HG02678 (cell line): ENCODE results near the gene TSPAN16.
"Not testable (repeated sequence)": the region's sequence is repeated elsewhere in the genome, so short reads cannot be mapped to it uniquely, and the experiment has no call there.

ENCODE experiments used
- ATAC-seq: cut with Tn5 transposase; IDR thresholded peaks from one replicate; pipeline ENCODE4 v1.9.1; 2021; ENCODE audit warnings: mild to moderate bottlenecking, moderate library complexity; ENCODE audit not compliant: unreplicated experiment

Gene TSPAN16

DNA sequence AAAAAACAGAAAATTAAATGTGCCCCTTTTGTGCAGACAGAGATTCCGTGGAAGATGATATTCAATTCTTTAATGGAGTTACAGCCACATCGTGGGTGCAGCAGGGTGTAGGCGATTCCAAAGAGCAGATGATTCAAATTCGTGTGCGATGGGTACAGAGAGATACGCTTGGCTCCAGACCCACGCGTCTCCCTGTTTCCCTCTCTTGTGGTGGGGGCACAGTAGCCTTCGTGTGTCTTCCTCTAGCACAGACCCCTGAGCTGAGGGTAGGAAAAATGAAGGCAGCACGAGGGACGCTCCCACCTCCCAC lies 4.8 kb downstream of the TSPAN16 start:
- ATAC-seq: no peak

DNA sequence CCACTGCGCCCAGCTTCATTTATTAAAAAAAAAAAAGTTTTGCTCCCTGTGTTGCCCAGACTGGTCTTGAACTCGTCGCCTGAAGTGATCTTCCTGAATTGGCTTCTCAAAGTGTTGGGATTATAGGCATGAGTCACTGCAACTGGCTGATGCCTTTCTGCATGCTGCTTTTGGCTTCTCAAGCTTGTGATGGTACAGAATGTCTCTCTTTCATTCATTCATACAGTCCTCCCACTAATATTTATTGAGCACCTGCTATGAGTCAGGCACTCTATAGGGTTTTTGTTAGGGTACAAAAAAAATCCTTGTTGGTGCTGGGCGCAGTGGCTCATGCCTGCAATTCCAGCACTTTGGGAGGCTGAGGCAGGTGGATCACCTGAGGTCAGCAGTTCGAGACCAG lies 9.0 kb downstream of the TSPAN16 start:
- no peak for ATAC-seq

DNA sequence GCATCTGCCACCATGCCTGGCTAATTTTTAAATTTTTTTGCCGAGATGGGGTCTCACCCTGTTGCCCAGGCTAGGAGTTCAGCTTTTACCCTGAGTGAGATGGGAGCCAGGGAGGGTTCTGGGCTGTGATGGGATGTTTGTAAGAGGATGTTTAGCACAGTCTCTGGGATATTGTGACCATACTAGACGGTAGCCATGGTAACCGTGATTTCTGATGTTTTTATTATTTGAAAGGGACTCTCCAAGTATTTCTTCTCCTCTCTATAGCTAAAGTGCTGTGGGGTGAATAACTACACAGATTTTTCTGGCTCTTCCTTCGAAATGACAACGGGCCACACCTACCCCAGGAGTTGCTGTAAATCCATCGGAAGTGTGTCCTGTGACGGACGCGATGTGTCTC lies 10.4 kb downstream of the TSPAN16 start:
- ATAC-seq: no peak

DNA sequence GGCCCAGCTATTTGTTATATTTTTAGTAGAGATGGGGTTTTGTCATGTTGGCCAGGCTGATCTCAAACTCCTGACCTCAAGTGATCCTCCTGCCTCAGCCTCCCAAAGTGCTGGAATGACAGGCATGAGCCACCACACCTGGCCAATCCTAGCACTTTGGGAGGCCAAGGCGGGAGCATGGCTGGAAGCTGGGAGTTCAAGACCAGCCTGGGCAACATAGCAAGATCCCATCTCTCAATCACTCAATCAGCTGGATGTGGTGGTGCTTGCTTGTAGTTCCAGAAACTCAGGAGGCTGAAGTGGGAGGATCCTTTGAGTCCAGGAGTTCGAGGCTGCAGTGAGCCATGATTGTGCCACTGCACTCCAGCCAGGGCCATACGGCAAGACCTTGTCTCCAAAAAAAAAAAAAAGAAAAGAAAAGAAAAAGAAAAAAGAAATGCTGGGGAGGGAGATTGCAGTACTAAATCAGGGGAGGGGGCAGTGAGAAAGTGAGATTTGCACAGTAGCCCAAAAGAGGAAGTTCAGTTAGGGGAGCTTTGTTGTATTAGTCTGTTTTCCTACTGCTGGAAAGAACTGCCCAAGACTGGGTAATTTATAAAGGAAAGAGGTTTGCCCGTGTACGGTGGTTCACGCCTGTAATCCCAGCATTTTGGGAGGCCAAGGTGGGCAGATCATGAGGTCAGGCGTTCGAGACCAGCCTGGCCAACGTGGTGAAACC lies 24.5 kb downstream of the TSPAN16 start:
- not testable (repeated sequence) for ATAC-seq

DNA sequence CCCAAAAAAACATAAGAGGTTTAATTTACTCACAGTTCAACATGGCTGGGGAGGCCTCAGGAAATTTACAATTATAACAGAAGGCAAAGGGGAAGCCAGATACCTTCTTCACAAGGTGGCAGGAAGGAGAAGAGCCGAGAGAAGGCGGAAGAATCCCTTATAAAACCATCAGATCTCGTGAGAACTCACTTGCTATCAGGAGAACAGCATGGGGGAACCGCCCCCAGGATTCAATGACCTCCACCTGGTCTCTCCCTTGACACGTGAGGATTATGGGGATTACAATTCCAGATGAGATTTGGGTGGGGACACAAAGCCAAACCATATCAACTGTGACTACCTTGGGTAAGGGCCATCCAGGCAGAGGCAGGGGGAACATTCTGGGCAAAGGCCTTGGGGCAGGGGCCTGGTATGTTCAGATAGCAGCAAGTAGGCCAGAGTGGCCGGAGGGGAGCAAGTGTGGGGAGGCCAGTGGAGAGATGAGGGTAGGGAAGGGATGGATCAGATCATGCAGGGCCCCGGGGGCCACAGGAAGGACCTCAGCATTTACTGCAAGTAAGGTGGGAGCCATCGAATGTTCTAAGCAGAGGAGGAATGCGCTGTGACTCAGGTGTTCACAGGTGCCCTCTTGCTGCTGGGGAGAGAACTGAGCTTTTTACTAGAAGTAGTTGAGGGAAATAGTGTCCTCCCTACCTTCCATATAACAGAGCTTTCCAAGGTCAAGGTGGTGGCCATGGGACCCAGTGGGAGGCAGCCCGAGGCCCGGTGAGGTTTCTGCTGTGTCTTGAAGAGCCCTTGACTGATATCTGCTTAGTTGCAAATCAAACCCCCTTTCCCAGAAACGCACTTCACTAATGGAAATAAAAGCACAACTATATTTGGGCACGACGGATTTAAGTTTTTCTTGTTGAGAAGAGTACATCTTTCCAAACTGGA lies 25.5 kb downstream of the TSPAN16 start:
- no peak for ATAC-seq

DNA sequence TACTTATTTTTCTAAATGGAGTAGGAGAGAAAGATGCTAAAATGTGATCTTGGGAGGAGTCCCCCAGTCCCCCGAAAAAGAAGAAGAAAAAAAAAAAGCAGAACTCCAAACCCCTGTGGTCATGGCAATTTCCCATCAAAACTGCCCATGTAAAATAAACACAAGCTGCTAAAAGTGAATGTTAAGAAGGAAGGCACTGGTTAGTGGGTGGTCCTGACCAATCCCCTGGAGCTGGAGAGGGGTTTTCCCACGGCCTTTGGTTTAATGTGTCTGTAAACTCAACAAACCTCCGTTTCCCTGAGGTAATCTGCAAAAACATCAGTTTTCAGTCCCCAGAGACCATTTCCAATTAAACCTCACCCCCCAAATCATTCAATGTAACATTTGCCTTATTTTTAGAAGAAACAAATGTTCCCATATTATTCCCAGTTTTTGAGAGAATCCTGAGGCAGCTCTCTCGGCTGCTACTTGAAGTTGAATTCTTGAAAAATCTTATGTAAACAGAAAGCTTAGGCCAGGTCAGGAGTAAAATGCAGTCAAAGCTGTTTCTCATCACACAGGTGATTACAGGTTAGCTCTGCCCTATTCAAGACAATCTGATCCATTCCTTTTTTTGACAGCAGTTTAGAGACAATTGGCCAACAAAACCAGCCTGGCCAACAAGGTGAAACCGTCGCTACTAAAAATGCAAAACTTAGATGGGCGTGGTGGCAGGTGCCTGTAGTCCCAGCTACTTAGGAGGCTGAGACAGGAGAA lies 26.5 kb downstream of the TSPAN16 start:
- ATAC-seq: no peak

DNA sequence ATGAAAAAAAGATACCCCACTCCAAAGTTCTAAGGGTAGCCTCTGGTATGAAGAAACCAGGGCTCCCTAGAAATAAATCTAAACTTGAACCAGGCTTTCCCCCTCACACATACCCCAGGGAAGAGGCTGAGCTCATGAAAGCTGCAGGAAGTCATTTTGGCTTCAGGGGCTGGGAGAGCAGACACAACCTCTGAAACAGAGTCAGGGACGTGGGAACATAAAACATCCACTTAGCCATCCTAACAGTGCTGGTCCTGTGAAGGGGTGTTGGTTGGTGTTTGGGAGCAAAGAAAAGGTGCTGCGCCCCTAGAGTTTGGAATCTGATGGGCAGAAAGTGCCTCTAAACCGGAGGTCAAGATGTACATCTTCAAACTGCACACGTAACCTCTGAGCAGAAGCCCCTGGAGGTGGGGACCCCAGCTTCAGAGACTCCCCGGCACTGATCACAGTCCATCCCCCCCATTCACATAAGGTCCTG lies 27.7 kb downstream of the TSPAN16 start:
- no peak for ATAC-seq

DNA sequence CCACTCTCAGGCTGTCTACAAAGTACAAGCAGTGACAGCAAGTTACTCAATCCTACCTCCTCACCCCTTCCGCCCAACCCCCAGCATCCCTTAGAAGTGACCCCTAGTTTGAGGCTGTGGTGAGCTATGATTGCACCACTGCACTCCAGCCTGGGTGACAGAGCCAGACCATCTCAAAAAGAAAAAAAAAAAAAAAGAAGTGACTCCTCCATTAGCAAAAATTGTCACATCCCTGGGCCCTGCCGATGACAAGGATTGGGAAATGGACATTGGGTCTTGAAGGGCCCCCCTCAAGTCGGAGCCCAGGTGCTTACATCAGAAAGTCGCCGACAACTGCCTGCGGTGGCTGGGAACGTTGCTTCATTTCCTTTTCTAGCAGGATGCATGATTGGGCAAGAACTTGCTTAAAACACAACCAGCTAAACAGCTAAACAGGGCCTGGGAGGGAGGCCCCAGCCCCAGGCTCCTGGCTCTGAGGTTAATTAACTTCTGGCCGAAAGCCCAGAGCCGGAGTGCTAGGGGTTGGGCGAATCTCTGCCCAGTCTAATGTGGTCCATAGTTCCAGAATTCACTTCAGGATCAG lies 28.2 kb downstream of the TSPAN16 start:
- ATAC-seq: peak; percentile 66

DNA sequence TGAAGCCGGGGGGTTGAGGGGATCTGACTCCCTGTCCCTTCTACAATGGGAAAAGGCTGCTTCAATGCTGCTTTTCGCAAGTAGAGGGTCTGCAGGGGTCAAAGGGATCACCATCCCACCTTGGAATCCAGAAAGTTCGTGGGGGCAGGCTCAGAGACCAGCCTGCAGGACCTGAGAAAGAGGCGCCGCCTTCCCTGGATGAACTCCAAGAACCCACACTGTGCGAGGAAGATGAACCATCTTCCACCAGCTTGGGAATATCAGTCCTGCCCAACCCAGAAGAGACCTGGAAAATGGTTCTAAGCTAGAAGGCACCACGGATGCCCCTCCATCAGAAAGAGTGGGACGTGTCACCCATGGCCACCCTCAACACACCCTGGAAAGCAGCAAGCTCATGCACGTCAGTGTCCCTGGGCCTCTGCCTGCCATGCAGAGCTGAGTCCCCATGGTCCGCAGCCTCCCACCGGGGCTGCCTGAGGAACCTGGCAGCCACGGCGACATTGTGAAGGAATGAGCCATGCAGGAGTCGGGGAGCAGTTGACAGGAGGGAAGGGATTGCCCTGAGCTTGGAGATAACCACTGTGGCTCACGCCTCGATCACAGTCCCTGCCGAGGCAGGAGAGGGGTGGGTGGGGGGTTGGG lies 28.9 kb downstream of the TSPAN16 start:
- ATAC-seq: no peak

DNA sequence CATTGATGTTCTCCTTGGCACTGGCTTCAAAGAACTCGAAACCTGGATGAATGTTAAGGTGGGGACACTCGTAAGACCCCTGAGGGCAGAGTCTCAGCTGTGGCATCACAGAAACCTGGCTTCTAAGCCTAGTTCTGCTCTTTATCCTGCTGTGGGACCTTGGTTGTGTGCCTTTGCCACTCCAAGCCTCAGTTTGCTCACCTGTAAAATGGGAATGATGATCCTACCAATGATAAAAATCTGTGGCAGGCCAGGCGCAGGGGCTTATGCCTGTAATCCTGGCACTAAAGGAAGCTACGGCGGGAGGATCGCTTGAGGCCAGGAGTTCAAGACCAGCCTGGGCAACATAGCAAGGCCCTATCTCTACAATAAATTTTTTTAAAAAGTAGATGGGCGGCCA lies 29.6 kb downstream of the TSPAN16 start:
- no peak for ATAC-seq

DNA sequence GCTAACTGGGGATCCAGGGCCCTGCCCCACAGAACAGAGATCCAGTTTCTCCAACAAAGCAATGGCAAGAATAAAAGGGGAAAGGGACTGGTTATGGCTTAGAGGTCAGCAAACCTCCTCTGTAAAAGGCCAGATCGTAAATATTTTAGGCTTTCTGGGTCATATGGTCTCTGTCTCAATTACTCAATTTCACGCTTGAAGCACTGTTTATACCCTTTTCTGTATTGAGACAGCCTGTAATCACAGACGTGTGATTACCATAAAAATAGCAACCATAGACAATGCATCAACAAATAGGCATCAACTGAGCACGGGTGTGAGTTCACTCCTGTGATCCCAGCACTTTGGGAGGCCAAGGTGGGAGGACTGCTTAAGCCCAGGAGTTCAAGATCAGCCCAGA lies 34.2 kb downstream of the TSPAN16 start:
- no peak for ATAC-seq

DNA sequence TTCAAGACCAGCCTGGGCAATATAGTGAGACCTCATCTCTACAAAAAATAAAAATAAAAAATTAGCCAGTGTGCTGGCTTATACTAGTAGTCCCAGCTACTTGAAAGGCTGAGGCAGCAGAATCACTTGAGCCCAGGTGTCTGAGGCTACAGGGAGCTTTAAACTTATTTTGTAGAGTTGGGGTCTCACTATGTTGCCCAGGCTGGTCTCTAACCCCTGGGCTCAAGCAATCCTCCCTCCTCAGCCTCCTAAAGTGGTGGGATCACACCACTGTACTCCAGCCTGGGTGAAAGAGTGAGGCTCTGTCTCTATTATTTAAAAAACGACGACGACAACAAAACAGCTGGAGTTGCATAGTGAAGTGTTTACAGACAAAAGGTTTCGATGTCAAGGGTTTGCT lies 35.5 kb downstream of the TSPAN16 start:
- ATAC-seq: no peak

DNA sequence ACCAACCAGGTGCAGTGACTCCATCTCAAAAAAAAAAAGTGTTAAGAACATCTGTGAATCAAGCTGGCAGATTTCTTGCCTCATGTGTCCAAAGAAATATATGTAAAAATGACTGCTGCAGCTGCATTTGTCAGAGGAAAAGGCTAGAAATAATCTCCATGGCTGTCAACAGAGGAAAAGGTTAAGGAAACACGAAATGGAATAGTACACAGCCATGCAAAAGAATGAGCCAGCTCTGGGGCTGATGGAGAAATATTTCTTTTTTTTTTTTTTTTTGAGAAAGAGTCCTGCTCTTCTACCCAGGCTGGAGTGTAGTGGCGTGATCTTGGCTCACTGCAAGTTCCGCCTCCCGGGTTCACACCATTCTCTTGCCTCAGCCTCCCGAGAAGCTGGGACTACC lies 36.9 kb downstream of the TSPAN16 start:
- no peak for ATAC-seq

DNA sequence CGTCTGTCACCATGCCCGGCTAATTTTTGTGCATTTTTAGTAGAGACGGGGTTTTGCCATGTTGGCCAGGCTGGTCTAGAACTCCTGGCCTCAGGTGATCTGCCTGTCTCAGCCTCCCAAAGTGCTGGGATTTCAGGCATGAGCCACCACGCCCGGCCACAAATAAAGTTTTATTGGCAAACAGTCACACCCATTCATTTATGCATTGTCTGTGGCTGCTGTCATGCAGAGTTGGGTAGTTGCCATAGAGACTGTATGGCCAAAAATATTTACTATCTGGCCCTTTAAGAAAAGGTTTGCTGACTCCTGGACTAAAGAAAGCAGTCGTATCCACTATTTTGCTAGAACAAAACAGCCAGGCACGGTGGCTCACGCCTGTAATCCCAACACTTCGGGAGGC lies 37.9 kb downstream of the TSPAN16 start:
- not testable (repeated sequence) for ATAC-seq

DNA sequence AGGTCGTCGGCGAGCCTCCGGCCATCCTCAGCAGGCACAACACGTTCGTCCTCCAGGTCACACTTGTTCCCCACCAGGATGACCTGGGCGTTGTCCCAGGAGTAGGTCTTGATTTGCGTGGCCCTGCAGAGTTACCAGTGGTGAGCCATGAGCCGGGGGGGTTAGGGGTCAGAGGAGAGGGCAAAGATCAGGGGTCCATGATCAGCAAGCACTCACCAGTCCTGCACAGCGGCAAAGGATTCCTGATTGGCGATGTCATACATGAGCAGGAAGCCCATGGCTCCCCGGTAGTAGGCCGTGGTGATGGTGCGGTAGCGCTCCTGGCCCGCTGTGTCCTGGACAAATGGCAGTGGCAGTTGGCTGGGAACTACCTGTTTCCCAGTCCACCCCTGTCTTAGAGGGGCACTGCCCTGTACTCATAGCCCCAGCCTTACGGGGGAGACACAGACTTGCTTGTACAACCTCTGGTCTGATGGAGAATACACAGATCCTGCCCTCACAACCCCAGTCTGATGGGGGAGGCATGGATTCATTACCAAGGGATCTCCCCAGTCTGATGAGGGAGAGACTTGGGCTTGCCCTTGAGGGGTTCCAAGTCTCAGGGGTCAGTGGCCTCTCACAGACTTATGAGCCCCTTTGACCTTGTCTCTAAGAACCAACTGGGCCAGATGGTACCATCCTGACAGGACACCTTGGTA lies 39.6 kb downstream of the TSPAN16 start:
- ATAC-seq: no peak

DNA sequence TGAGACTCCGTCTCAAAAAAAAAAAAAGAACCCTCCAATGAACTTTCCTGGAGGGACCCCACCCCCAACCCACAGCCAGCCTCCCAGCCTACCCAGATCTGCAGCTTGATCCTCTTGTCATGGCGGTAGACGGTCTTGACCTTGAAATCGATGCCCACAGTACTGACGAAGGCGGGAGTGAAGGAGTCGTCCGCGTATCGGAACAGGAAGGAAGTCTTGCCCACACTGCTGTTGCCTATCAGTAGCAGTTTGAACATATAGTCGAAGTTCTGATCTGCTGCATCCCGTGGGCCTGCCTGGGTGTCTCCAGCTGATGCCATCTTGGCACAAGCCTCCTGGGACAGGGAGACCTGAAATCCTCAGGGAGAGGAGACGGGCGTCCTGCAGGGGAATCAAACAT lies 41.1 kb downstream of the TSPAN16 start:
- no peak for ATAC-seq

DNA sequence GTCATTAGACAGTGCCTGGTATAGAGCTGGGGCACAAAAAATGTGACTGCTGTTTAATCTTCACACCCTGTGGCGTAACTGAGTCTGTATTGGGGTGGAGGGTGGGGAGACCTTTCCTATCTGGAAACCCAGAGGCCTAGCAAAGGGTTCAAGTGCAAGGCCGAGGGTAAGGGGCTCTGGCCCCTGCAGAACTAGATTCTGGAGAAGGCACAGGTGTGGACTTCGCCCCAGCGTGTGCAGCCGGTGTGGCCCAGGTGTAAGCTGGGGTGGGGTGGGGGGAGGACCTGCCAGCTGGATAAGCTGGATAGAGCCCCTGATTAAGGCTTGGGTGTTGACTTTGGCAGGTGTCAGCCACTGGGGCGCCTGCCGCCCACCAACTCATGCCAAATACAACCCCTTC lies 42.2 kb downstream of the TSPAN16 start:
- no peak for ATAC-seq

DNA sequence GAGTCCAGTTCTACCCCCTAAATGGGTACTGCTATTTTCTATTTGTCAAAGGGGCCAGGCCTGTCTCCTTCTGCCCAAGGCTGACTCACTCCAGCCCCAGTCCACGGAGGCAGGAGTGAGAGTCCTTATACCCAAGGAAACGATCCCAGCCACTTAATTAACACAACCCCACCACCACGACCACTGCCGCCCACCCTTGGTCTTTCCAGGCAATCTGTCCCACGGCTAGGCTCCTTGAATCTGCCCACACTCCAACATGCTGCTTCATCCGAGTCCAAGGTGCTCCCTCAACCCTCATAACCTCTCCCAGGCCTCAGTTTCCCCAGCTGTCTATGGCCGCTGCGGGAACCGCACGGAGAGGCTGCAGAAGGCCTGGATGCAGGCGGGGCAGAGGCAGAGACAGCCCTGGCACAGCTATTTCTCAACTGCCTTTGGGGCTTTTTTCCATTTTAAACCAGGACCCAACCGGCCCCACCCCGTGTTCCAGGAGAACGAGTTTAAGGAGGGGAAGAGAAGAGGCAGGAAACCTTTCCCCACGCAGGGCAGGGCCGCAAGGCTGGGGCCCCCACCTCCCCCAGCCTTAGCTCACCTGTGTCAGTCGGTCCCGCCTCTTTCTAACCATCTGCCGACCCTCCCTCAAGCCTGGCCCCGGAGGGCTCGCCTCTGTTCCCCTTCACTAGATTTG lies 42.8 kb downstream of the TSPAN16 start:
- no peak for ATAC-seq

DNA sequence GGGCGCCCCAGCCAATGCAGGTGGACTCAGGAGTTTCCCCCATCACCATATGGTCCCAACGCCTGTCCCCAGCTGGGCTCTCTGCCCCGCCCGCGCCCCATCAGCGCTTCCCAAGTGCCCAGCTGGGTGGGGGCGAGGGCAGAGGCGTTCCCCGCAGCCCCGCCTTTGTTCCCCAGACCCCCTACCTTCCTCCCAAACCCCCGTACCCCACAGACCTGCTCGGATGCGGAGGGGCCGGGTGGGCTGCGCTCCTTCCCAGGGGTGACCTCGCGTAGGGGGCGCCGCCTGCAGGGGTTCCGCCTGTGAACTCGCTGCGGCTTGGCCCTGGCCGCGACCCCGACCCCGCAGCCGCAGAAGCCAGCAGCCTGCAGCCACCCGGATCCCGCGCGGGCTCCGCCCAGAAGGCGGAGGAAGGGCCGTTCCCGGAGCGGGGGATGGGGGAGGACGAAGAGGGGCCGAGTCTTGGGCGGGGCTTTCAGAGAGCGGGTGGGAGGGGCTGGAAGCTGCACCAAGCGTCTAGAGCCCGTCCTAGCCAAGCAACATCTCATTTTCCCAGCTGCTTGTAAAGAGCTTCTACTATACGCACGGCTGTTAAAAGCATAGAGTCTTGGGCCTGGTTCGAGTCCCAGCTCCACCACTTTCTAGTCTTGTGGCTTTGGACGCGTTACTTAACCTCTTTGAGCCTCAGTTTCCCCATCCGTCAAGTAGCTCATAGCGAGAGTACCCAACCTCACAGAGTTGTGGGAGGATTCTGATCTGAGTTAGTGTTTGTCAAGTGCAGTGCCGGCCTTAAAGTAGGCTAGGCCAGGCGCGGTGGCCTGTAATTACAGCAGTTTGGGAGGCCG lies 43.5 kb downstream of the TSPAN16 start, which contains the start of gene RAB3D:
Gene RAB3D, minus strand, starts transcription at position 404 of the 845 bp plus-strand sequence. CDS start 2,258 bp downstream, outside the sequence.
- peak; percentile 76 for ATAC-seq
